Keratinocyte (primary cell): ENCODE data around the gene MYRFL. TPM values are rescaled to one million over a fixed set of nuclear protein-coding genes. Genes with fewer than 3 reads are reported as not detected.

Experiments
- DNase-seq: peaks from one replicate; pipeline ENCODE4 v3.0.0-alpha.2; 2011; ENCODE audit warnings: low read depth, missing footprints, low spot score
- FAIRE-seq: peaks from 2 replicates; lab custom pipeline; 2011; peaks lifted over from hg19 to GRCh38; lab: Jason Lieb, UNC
- H2AFZ ChIP-seq: 2 replicates; pipeline ENCODE4 v1.6.0; 2012; ENCODE audit warnings: low read length, control low read depth, inconsistent platforms; ENCODE audit not compliant: control insufficient read depth
- H3K27ac ChIP-seq: 2 replicates; pipeline ENCODE4 v1.5.1; 2011; ENCODE audit warnings: low read length; ENCODE audit not compliant: control insufficient read depth, insufficient read depth
- H3K27me3 ChIP-seq: 3 replicates; pipeline ENCODE4 v1.6.0; 2011; ENCODE audit warnings: low read length; ENCODE audit not compliant: control insufficient read depth, insufficient read depth; ENCODE audit errors: extremely low read depth
- H3K36me3 ChIP-seq, 2 experiments: 2 replicates in 1 of 2; 3 replicates in 1 of 2; pipeline ENCODE4 v1.5.1; 2011; ENCODE audit warnings: low read length in 2 of 2, mild to moderate bottlenecking in 1 of 2; ENCODE audit not compliant: control insufficient read depth in 2 of 2, insufficient read depth in 2 of 2; ENCODE audit errors: extremely low read depth in 1 of 2
- H3K4me1 ChIP-seq: 3 replicates; pipeline ENCODE4 v1.5.1; 2011; ENCODE audit warnings: low read length; ENCODE audit not compliant: control insufficient read depth, insufficient read depth; ENCODE audit errors: extremely low read depth
- H3K4me2 ChIP-seq: 3 replicates; pipeline ENCODE4 v1.6.0; 2011; ENCODE audit warnings: low read depth, low read length; ENCODE audit not compliant: control insufficient read depth, insufficient read depth; ENCODE audit errors: extremely low read depth
- H3K4me3 ChIP-seq, 3 experiments: fragments of 200-600 bp in 1 of 3; sonication (generic) in 1 of 3; 2 replicates in 2 of 3; 3 replicates in 1 of 3; pipeline ENCODE4 v1.5.1; 2011 to 2016; ENCODE audit warnings: low read length in 3 of 3, mild to moderate bottlenecking in 3 of 3, control low read depth in 2 of 3, inconsistent platforms in 1 of 3, low read depth in 1 of 3, mixed read lengths in 1 of 3, mixed run types in 1 of 3, moderate library complexity in 1 of 3; ENCODE audit not compliant: control insufficient read depth in 2 of 3, insufficient read depth in 2 of 3; ENCODE audit errors: extremely low read depth in 1 of 3
- H3K79me2 ChIP-seq: 2 replicates; pipeline ENCODE4 v1.6.0; 2012; ENCODE audit warnings: low read length; ENCODE audit not compliant: control insufficient read depth, insufficient read depth
- H3K9ac ChIP-seq: 3 replicates; pipeline ENCODE4 v1.6.0; 2011; ENCODE audit warnings: low read length; ENCODE audit not compliant: control insufficient read depth, insufficient read depth; ENCODE audit errors: extremely low read depth
- H3K9me1 ChIP-seq: 3 replicates; pipeline ENCODE4 v1.6.0; 2011; ENCODE audit warnings: low read length; ENCODE audit not compliant: control insufficient read depth, insufficient read depth; ENCODE audit errors: extremely low read depth
- H3K9me3 ChIP-seq: 2 replicates; pipeline ENCODE4 v1.5.1; 2012; ENCODE audit warnings: low read depth, low read length; ENCODE audit not compliant: control insufficient read depth
- H4K20me1 ChIP-seq: 3 replicates; pipeline ENCODE4 v1.6.0; 2011; ENCODE audit warnings: low read length; ENCODE audit not compliant: control insufficient read depth, insufficient read depth; ENCODE audit errors: extremely low read depth
- EZH2 ChIP-seq: IDR thresholded peaks from one replicate; pipeline ENCODE4 v1.6.1; 2012; ENCODE audit warnings: inconsistent platforms, mild to moderate bottlenecking, low read length, moderate library complexity
- dilution Hi-C: fragments of 300-500 bp; cut with MboI; formaldehyde crosslinking; loops from one replicate; pipeline ENCODE4 v1.7.0; 2020; ENCODE audit warnings: low sequenced_read_pairs; ENCODE audit not compliant: extremely low pct_ligation_motif_present
- polyA plus RNA-seq, 5 experiments: library from polyadenylated mRNA; depleted of rRNA in 3 of 5; stranded (reverse) in 3 of 5; stranded (forward) in 1 of 5; unstranded in 1 of 5; fragments of >200 nt; gene quantifications; 1 replicate in 1 of 5; 2 replicates in 3 of 5; 3 replicates in 1 of 5; pipeline versions ENCODE4 v1.2.1 to v1.2.3, GENCODE V29; 2011 to 2012; ENCODE audit warnings: missing spikeins in 2 of 5, low read depth in 1 of 5, low replicate concordance in 1 of 5
- TF ChIP-seq, protein P1 (sequence below), 3 experiments: IDR thresholded peaks in 1 of 3; conservative IDR thresholded peaks in 1 of 3; optimal IDR thresholded peaks in 1 of 3; 2 replicates in 2 of 3; 3 replicates in 1 of 3; pipeline versions ENCODE3 to v1.5.1; 2011; ENCODE audit warnings: low read length in 3 of 3, mild to moderate bottlenecking in 3 of 3, moderate library complexity in 2 of 3, control low read depth in 1 of 3, inconsistent platforms in 1 of 3; ENCODE audit not compliant: insufficient read depth in 2 of 3; ENCODE audit errors: extremely low read depth in 1 of 3

Gene MYRFL
- polyA plus RNA-seq, 1 donor (not counting 4 experiments of a cell fraction or from before 2014, with no cell fraction given): 0.39 TPM

DNA sequence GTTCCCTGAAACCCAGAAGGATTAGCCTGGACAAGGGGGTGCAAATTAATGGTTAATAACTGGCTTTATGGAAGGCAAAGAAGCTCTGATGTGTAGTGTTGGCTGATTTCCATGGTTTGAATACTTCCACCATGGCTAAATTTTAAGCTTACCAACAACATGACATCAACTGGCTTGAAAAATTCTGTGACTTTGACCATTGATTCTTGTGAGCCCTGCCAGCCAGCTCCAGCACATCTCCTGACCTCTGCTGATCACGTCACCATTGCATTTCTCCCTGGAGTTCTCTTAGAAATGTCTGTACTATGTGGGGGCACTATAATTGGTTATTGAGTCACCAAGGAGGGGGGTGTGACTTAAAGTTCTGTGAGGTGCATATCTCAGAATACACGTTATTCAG is 171.2 kb downstream of the MYRFL start:
- Histone ChIP-seq H3K4me2 (no peak overlapping the region), H3K4me1 (no peaks in the 10 kb centered on the region), H3K79me2 (no peaks in the 10 kb centered on the region), H3K4me3 (no peak overlapping the region), H3K9ac (no peak overlapping the region), H3K9me1 (no peaks in the 10 kb centered on the region), H3K36me3 (no peaks in the 10 kb centered on the region), H2AFZ (no peak overlapping the region), H3K27me3 (no peaks in the 10 kb centered on the region), H4K20me1 (no peaks in the 10 kb centered on the region), H3K9me3 (no peaks in the 10 kb centered on the region), H3K27ac (no peak overlapping the region)
- dilution Hi-C loops: no loop called here
- DNase-seq: no peak
- no peak for FAIRE-seq
- no peak for TF ChIP-seq EZH2

DNA sequence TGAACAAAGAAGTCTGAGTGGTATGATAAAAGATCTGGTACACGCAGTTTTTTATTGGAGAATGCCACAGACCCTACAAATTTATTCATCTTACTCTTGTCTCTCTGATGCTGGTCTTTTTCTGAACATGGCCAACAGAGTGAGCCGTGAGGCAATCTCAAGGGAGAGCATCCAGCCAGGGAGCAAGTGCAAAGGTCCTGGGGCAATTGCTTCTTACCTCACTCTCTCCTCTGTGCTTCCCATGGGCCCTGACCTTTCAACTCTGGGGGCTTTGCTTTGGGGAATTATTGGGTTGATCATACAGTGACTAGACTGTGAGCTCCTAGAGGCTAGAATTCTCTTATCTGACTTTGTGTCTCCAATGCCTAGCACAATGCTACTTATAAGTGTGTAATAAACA is 171.7 kb downstream of the MYRFL start:
- FAIRE-seq: no peak

More for the DNA sequence above, 171.7 kb downstream of the MYRFL start:
- H3K79me2 ChIP-seq: no peaks in the 10 kb centered on the region
- H3K4me1 ChIP-seq: no peaks in the 10 kb centered on the region
- H3K9me3 ChIP-seq: no peaks in the 10 kb centered on the region
- H3K36me3 ChIP-seq: no peaks in the 10 kb centered on the region
- no peaks in the 10 kb centered on the region for H3K27me3 ChIP-seq
- TF ChIP-seq, protein P1, sequence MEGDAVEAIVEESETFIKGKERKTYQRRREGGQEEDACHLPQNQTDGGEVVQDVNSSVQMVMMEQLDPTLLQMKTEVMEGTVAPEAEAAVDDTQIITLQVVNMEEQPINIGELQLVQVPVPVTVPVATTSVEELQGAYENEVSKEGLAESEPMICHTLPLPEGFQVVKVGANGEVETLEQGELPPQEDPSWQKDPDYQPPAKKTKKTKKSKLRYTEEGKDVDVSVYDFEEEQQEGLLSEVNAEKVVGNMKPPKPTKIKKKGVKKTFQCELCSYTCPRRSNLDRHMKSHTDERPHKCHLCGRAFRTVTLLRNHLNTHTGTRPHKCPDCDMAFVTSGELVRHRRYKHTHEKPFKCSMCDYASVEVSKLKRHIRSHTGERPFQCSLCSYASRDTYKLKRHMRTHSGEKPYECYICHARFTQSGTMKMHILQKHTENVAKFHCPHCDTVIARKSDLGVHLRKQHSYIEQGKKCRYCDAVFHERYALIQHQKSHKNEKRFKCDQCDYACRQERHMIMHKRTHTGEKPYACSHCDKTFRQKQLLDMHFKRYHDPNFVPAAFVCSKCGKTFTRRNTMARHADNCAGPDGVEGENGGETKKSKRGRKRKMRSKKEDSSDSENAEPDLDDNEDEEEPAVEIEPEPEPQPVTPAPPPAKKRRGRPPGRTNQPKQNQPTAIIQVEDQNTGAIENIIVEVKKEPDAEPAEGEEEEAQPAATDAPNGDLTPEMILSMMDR (optimal IDR thresholded peaks at IDR 0.05 in 1 of 3, IDR thresholded peaks at IDR 0.05 in 1 of 3, conservative IDR thresholded peaks at IDR 0.05 in 1 of 3; ENCODE audit: extremely low read depth in 1 of 3, insufficient read depth in 2 of 3, low read length in 3 of 3): no peak
- no peak for TF ChIP-seq EZH2
- H3K4me2 ChIP-seq: no peak overlapping the region
- H3K9ac ChIP-seq: no peak overlapping the region
- no peaks in the 10 kb centered on the region for H4K20me1 ChIP-seq
- dilution Hi-C loops: no loop called here
- H3K27ac ChIP-seq: no peak overlapping the region
- no peak overlapping the region for H2AFZ ChIP-seq
- DNase-seq: no peak
- no peak overlapping the region for H3K4me3 ChIP-seq
- H3K9me1 ChIP-seq: no peaks in the 10 kb centered on the region
